Measurements from ENCODE around the gene D2HGDH.

DNA sequence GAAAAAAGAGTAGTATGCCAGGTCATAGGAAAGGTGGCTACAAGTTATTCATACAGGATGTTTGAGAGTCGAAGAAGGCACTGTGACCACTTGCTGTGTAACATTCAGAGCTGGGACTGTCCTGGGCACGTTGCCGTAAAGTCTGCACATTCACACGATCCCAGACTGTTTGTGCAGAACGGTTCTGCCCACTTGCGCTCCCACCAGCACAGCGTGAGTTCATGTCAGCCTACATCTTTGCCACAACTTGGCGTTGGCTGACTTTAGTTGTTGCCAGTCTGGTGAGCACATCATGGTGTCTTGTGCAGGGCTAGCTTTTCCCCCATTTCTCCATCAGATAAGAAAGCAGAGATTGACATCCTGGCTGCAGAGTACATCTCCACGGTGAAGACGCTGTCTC is 25.6 kb upstream of the D2HGDH start:
- TF ChIP-seq, protein P1, sequence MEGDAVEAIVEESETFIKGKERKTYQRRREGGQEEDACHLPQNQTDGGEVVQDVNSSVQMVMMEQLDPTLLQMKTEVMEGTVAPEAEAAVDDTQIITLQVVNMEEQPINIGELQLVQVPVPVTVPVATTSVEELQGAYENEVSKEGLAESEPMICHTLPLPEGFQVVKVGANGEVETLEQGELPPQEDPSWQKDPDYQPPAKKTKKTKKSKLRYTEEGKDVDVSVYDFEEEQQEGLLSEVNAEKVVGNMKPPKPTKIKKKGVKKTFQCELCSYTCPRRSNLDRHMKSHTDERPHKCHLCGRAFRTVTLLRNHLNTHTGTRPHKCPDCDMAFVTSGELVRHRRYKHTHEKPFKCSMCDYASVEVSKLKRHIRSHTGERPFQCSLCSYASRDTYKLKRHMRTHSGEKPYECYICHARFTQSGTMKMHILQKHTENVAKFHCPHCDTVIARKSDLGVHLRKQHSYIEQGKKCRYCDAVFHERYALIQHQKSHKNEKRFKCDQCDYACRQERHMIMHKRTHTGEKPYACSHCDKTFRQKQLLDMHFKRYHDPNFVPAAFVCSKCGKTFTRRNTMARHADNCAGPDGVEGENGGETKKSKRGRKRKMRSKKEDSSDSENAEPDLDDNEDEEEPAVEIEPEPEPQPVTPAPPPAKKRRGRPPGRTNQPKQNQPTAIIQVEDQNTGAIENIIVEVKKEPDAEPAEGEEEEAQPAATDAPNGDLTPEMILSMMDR (IDR thresholded peaks at IDR 0.05), result no peak
- TF ChIP-seq POLR2A (IDR thresholded peaks at IDR 0.05), result no peak

All from thyroid gland (tissue), 4 donors.